HG02763 (cell line): ENCODE measurements around the gene ERCC4.

Experiments
- ATAC-seq: cut with Tn5 transposase; IDR thresholded peaks from one replicate; pipeline ENCODE4 v1.9.1; 2021; ENCODE audit warnings: mild to moderate bottlenecking, moderate library complexity; ENCODE audit not compliant: unreplicated experiment

The ERCC4 gene

DNA sequence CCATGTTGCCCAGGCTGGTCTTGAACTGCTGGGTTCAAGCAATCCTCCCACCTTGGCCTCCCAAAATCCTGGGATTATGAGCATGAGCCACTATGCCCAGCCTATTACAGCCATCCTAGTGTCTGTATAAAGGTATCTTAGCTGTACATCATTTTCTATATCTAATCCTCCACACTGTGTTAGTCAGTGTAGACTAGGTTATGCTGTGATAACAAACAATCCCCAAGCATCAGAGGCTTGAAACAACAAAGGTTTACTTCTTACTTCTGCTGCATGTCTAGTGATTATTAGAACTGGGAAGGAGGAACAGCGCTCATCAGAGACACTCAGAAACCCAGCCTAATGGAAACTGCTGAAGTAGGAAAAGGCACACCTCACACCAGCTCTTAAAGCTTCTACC is 68.1 kb downstream of the ERCC4 start:
- ATAC-seq, result no peak

GRCh38 chr16:13992322-13992721 is 72.4 kb downstream of the ERCC4 start:
- no peak for ATAC-seq

DNA sequence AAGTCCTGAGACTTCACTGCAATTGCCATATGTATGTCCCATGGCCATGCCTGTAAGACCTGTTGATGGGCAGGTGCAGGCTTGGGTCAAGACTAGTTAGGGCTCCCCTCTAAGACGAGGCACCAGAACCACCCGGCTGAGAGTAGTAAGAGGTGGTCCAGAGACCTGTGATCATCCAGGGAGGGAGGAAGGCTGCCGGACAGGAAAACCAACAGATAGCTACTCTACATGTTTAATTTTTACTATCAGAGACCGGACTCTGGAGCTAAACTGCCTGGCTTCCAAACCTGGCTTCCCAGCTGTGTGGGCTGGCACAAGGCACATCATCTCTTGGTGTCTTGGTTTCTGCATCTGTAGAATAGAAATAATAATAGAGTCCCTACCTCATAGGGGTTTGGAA is 73.0 kb downstream of the ERCC4 start:
- no peak for ATAC-seq

GRCh38 chr16:13994239-13995106 is 74.5 kb downstream of the ERCC4 start:
- ATAC-seq, result no peak

GRCh38 chr16:13995194-13995593 is 75.2 kb downstream of the ERCC4 start:
- ATAC-seq, result no peak

DNA sequence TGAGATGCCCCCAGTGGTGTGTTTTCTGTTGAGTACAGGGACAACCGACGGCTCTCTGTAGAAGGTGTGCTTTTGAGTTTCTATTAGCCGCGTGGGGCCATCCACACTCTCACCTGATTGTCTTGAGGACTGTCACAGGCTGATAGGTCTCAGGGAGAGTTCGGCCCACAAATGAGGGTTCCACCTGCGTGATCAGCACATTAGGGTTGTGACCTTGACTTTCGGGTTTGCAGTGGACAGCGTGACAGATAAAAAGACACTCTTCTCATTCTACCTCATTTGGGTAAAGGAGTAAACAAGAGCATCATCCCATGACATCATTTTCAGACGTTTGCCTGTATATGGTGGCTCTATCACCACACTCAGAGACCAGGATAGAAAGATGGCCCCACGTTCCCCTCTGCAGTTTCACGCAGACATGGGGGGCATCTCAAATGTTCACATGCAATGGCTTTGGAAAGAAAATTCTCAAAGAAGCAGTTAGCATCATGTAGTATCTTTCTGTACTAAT is 76.9 kb downstream of the ERCC4 start:
- no peak for ATAC-seq

GRCh38 chr16:13997526-13997925 is 77.6 kb downstream of the ERCC4 start:
- no peak for ATAC-seq

- ATAC-seq, result peak; percentile 88
Measured at GRCh38 chr16:13997933-13998332, 78.0 kb downstream of the ERCC4 start.

GRCh38 chr16:13999071-13999894 is 79.3 kb downstream of the ERCC4 start:
- no peak for ATAC-seq

DNA sequence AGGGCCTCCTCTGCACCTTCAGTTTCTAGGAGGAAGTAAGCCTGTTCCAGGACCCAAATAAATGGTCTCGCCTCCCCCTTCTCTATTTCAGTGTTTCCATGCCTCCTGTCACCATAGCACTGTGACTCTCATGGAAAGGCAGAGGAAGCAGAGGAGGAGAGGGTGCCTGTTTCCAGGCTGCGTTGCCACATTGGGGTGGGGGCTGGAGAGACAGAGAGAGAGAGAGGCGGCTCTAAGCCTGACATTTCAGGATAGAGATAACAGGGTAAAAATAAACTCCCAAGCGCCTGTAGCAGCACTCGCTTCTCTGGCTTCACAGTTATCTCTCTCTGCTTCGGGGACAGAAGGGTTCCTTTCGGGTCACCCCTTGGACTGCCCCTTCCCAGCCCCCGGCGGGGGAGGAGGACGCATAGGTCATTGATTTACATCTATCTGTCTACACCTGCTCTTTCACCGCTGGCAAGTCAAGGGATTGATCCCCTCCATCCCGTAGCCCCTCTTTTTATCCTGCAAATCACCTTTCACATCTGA is 80.0 kb downstream of the ERCC4 start:
- ATAC-seq, result no peak

GRCh38 chr16:14001521-14001920 is 81.6 kb downstream of the ERCC4 start:
- no peak for ATAC-seq
